ENCODE results near the gene HAPLN2. TPM values are rescaled to one million over a fixed set of nuclear protein-coding genes. Genes with fewer than 3 reads are reported as not detected.
"Not testable (repeated sequence)": the region's sequence is repeated elsewhere in the genome, so short reads cannot be mapped to it uniquely, and the experiment has no call there.

Gene HAPLN2
- polyA plus RNA-seq, 1 donor (not counting 4 experiments of a cell fraction or from before 2014, with no cell fraction given) = not detected

DNA sequence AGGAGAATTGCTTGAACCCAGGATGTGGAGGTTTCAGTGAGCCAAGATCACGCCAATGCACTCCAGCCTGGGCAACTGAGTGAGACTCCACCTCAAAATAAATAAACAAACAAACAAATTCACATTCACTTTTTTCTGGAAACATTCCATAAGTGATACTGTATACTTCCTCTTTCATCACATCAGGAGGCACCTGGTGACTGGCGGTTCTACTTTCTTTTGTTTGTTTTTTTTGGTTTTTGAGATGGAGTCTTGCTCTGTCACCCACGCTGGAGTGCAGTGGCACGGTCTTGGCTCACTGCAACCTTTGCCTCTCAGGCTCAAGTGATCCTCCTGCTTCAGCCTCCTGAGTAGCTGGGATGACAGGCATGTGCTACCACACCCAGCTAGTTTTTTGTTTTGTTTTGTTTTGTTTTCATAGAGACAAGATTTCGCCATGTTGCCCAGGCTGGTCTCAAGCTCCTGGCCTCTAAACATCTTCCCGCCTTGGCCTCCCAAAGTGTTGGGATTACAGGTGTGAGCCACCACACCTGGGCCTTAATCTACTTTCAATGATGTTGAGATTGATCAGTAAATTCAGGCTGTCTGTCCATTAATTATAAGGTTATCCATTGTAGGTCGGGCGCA, 10.7 kb downstream of the HAPLN2 start:
- Histone ChIP-seq H3K27ac (ENCODE audit: control insufficient read depth, insufficient read depth, low read length) (no peak overlapping the region), H3K9ac (ENCODE audit: control insufficient read depth, extremely low read depth, insufficient read depth, low read length) (no peak overlapping the region), H3K27me3 (ENCODE audit: control insufficient read depth, extremely low read depth, insufficient read depth, low read length) (peaks cover 22% of the 10 kb centered on the region), H3K79me2 (ENCODE audit: control insufficient read depth, insufficient read depth, low read length) (no peaks in the 10 kb centered on the region), H3K4me1 (ENCODE audit: control insufficient read depth, extremely low read depth, insufficient read depth, low read length) (no peaks in the 10 kb centered on the region), H3K4me2 (ENCODE audit: control insufficient read depth, extremely low read depth, insufficient read depth, low read depth, low read length) (no peak overlapping the region), H3K9me1 (ENCODE audit: control insufficient read depth, extremely low read depth, insufficient read depth, low read length) (no peaks in the 10 kb centered on the region), H3K9me3 (ENCODE audit: control insufficient read depth, low read depth, low read length) (no peaks in the 10 kb centered on the region), H3K4me3 (ENCODE audit: control insufficient read depth in 2 of 3, extremely low read depth in 1 of 3, insufficient read depth in 2 of 3, low read depth in 1 of 3, low read length in 3 of 3) (no peak overlapping the region), H4K20me1 (ENCODE audit: control insufficient read depth, extremely low read depth, insufficient read depth, low read length) (no peaks in the 10 kb centered on the region), H2AFZ (ENCODE audit: control insufficient read depth, low read length) (no peak overlapping the region), H3K36me3 (ENCODE audit: control insufficient read depth in 2 of 2, extremely low read depth in 1 of 2, insufficient read depth in 2 of 2, low read length in 2 of 2) (no peaks in the 10 kb centered on the region)
- dilution Hi-C loops (cut with MboI; ENCODE audit: extremely low pct_ligation_motif_present, low sequenced_read_pairs) = no loop called here
- DNase-seq (ENCODE audit: low read depth, low spot score) (no peak), FAIRE-seq (no peak)
- no peak for TF ChIP-seq EZH2 (IDR thresholded peaks at IDR 0.05; ENCODE audit: low read length)
- TF ChIP-seq, protein P1, sequence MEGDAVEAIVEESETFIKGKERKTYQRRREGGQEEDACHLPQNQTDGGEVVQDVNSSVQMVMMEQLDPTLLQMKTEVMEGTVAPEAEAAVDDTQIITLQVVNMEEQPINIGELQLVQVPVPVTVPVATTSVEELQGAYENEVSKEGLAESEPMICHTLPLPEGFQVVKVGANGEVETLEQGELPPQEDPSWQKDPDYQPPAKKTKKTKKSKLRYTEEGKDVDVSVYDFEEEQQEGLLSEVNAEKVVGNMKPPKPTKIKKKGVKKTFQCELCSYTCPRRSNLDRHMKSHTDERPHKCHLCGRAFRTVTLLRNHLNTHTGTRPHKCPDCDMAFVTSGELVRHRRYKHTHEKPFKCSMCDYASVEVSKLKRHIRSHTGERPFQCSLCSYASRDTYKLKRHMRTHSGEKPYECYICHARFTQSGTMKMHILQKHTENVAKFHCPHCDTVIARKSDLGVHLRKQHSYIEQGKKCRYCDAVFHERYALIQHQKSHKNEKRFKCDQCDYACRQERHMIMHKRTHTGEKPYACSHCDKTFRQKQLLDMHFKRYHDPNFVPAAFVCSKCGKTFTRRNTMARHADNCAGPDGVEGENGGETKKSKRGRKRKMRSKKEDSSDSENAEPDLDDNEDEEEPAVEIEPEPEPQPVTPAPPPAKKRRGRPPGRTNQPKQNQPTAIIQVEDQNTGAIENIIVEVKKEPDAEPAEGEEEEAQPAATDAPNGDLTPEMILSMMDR (optimal IDR thresholded peaks at IDR 0.05 in 1 of 3, IDR thresholded peaks at IDR 0.05 in 1 of 3, conservative IDR thresholded peaks at IDR 0.05 in 1 of 3; ENCODE audit: extremely low read depth in 1 of 3, insufficient read depth in 2 of 3, low read length in 3 of 3) = no peak

DNA sequence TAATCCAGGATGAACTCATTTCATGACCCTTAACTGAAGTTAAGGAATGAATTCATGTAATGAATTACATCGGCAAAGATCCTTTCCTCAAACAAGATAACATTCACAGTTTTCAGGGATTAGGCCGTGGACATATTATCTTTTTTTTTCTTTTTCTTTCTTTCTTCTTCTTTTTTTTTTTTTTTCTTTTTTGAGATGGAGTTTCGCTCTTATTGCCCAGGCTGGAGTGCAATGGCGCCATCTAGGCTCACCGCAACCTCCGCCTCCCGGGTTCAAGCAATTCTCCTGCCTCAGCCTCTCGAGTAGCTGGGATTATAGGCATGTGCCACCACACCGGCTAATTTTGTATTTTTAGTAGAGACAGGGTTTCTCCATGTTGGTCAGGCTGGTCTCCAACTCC, 11.9 kb downstream of the HAPLN2 start:
- dilution Hi-C loops (cut with MboI; ENCODE audit: extremely low pct_ligation_motif_present, low sequenced_read_pairs); H3K9me3 ChIP-seq (ENCODE audit: control insufficient read depth, low read depth, low read length); H3K4me3 ChIP-seq (ENCODE audit: control insufficient read depth in 2 of 3, extremely low read depth in 1 of 3, insufficient read depth in 2 of 3, low read depth in 1 of 3, low read length in 3 of 3); H3K4me2 ChIP-seq (ENCODE audit: control insufficient read depth, extremely low read depth, insufficient read depth, low read depth, low read length); FAIRE-seq; H3K4me1 ChIP-seq (ENCODE audit: control insufficient read depth, extremely low read depth, insufficient read depth, low read length); H3K27me3 ChIP-seq (ENCODE audit: control insufficient read depth, extremely low read depth, insufficient read depth, low read length); H2AFZ ChIP-seq (ENCODE audit: control insufficient read depth, low read length); DNase-seq (ENCODE audit: low read depth, low spot score); H3K9ac ChIP-seq (ENCODE audit: control insufficient read depth, extremely low read depth, insufficient read depth, low read length); H3K9me1 ChIP-seq (ENCODE audit: control insufficient read depth, extremely low read depth, insufficient read depth, low read length); H4K20me1 ChIP-seq (ENCODE audit: control insufficient read depth, extremely low read depth, insufficient read depth, low read length); H3K27ac ChIP-seq (ENCODE audit: control insufficient read depth, insufficient read depth, low read length); H3K79me2 ChIP-seq (ENCODE audit: control insufficient read depth, insufficient read depth, low read length); H3K36me3 ChIP-seq (ENCODE audit: control insufficient read depth in 2 of 2, extremely low read depth in 1 of 2, insufficient read depth in 2 of 2, low read length in 2 of 2): not testable (repeated sequence)

DNA sequence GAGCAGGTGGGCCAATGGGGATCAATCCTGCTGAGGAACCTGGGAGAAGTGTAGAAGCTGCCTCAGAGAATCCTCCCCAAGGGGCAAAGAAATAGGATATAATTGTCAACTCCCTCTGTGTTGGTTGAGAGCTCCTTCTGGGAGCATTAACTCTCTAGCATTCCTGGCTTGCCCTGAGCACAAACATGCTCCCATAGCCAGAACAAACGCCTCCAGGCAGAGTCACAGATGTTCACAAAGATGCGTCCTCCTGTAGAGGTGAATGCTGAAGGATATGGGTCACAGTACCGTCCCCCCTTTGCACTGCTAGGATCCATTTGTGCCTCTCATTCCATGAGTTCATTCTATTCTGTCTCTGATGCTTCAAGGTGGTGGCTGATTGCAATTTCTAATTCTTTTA, 13.1 kb downstream of the HAPLN2 start:
- H3K9ac ChIP-seq (ENCODE audit: control insufficient read depth, extremely low read depth, insufficient read depth, low read length) = no peak overlapping the region
- no peaks in the 10 kb centered on the region for H3K36me3 ChIP-seq (ENCODE audit: control insufficient read depth in 2 of 2, extremely low read depth in 1 of 2, insufficient read depth in 2 of 2, low read length in 2 of 2)
- H3K27me3 ChIP-seq (ENCODE audit: control insufficient read depth, extremely low read depth, insufficient read depth, low read length) = peaks cover 7% of the 10 kb centered on the region
- TF ChIP-seq, protein P1 (optimal IDR thresholded peaks at IDR 0.05 in 1 of 3, IDR thresholded peaks at IDR 0.05 in 1 of 3, conservative IDR thresholded peaks at IDR 0.05 in 1 of 3; ENCODE audit: extremely low read depth in 1 of 3, insufficient read depth in 2 of 3, low read length in 3 of 3) = no peak
- no peak for TF ChIP-seq EZH2 (IDR thresholded peaks at IDR 0.05; ENCODE audit: low read length)
- DNase-seq (ENCODE audit: low read depth, low spot score) = no peak
- H3K9me3 ChIP-seq (ENCODE audit: control insufficient read depth, low read depth, low read length) = no peaks in the 10 kb centered on the region
- H3K79me2 ChIP-seq (ENCODE audit: control insufficient read depth, insufficient read depth, low read length) = no peaks in the 10 kb centered on the region
- H3K27ac ChIP-seq (ENCODE audit: control insufficient read depth, insufficient read depth, low read length) = no peak overlapping the region
- H3K4me2 ChIP-seq (ENCODE audit: control insufficient read depth, extremely low read depth, insufficient read depth, low read depth, low read length) = no peak overlapping the region
- no peak overlapping the region for H2AFZ ChIP-seq (ENCODE audit: control insufficient read depth, low read length)
- no peaks in the 10 kb centered on the region for H4K20me1 ChIP-seq (ENCODE audit: control insufficient read depth, extremely low read depth, insufficient read depth, low read length)
- no peak for FAIRE-seq
- no peak overlapping the region for H3K4me3 ChIP-seq (ENCODE audit: control insufficient read depth in 2 of 3, extremely low read depth in 1 of 3, insufficient read depth in 2 of 3, low read depth in 1 of 3, low read length in 3 of 3)
- dilution Hi-C loops (cut with MboI; ENCODE audit: extremely low pct_ligation_motif_present, low sequenced_read_pairs) = no loop called here
- H3K4me1 ChIP-seq (ENCODE audit: control insufficient read depth, extremely low read depth, insufficient read depth, low read length) = no peaks in the 10 kb centered on the region
- H3K9me1 ChIP-seq (ENCODE audit: control insufficient read depth, extremely low read depth, insufficient read depth, low read length) = no peaks in the 10 kb centered on the region

All from keratinocyte (primary cell).